AG10803 (cell line): ENCODE measurements around the gene DROSHA.
A peak's percentile ranks its signal among the peaks of the same experiment; 100 is the strongest.
"Not testable (repeated sequence)": the region's sequence is repeated elsewhere in the genome, so short reads cannot be mapped to it uniquely, and the experiment has no call there.

Experiments used
- DNase-seq: peaks from one replicate; pipeline ENCODE4 v3.0.0; 2010; ENCODE audit warnings: low read depth
- H3K4me3 ChIP-seq: 2 replicates; pipeline ENCODE4 v1.5.1; 2011; ENCODE audit warnings: mild to moderate bottlenecking, low read length, control low read depth
- CTCF ChIP-seq: conservative IDR thresholded peaks from 2 replicates; pipeline ENCODE4 v1.5.1; 2011; ENCODE audit warnings: mild to moderate bottlenecking, low read length, control low read depth, inconsistent platforms

Gene DROSHA

GRCh38 chr5:31362529-31362900, 169.4 kb downstream of the DROSHA start:
- no peak overlapping the region for H3K4me3 ChIP-seq
- peak; percentile 90 for DNase-seq
- no peak for TF ChIP-seq CTCF

GRCh38 chr5:31361704-31362528, 170.0 kb downstream of the DROSHA start:
- DNase-seq, result peak; percentile 54
- H3K4me3 ChIP-seq, result not testable (repeated sequence)

GRCh38 chr5:31361234-31361633, 170.7 kb downstream of the DROSHA start:
- peak; percentile 83 for DNase-seq
- no peak for TF ChIP-seq CTCF
- H3K4me3 ChIP-seq, result no peak overlapping the region

GRCh38 chr5:31359839-31360238, 172.1 kb downstream of the DROSHA start:
- TF ChIP-seq CTCF, result no peak
- H3K4me3 ChIP-seq, result no peak overlapping the region
- no peak for DNase-seq

GRCh38 chr5:31357038-31357437, 174.9 kb downstream of the DROSHA start:
- no peak overlapping the region for H3K4me3 ChIP-seq
- TF ChIP-seq CTCF, result no peak
- no peak for DNase-seq

- DNase-seq, result no peak
Observed at GRCh38 chr5:31355337-31355736, 176.6 kb downstream of the DROSHA start.

More at GRCh38 chr5:31355337-31355736, 176.6 kb downstream of the DROSHA start:
- no peak overlapping the region for H3K4me3 ChIP-seq
- no peak for TF ChIP-seq CTCF
